GM18861 (cell line): ENCODE results near the gene CCL1.

Source experiments
- ATAC-seq: cut with Tn5 transposase; IDR thresholded peaks from one replicate; pipeline ENCODE4 v1.9.1; 2021; ENCODE audit not compliant: unreplicated experiment

CCL1 gene

GRCh38 chr17:34383216-34383615 lies 20.2 kb upstream of the CCL1 start:
- no peak for ATAC-seq

DNA sequence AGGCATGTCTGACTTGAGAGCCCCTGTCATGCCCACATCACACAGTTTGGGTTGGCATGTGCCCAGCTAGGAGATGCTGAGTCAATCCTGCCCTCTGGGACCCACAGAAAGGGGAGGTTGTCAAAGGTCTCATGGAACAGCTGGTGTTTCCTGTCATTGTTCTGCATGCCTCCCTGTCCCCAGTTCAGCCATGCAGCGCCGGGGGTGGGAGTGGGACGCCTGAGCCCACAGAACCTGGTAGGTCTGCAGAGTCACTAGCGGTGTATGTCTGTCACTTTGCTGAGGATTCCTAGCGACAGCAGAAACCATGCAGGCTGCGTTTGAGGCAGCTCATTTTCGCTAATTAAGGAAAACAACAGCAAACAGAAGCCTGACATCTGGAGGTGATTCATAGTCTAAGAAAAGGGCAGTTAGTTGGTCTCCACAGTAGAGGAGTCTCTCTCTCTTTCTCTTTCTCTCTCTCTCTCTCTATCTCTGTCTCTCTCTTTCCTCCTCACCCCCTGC lies 19.6 kb upstream of the CCL1 start:
- ATAC-seq: no peak

DNA sequence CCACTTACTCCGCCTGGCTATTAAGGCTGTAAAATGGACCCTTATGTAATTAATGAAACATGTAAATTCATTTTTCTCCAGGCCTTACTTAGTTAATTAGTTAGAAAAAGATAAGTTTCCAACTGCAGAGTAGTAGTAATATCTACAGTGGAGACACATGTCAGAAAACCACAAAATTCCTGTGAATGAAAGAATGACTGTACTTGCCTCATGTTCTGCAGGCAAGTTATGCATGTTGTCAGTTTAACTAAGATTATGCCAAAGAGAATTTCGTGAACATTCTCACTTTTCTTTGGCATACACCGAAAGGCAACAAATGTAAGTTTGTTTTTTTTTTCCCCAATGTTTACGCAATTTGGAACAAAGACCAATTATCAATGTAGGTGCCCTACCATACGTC lies 16.8 kb upstream of the CCL1 start:
- ATAC-seq: no peak

- peak; percentile 87 for ATAC-seq
These were observed 15.7 kb upstream of the CCL1 start for GRCh38 chr17:34378664-34379101.

DNA sequence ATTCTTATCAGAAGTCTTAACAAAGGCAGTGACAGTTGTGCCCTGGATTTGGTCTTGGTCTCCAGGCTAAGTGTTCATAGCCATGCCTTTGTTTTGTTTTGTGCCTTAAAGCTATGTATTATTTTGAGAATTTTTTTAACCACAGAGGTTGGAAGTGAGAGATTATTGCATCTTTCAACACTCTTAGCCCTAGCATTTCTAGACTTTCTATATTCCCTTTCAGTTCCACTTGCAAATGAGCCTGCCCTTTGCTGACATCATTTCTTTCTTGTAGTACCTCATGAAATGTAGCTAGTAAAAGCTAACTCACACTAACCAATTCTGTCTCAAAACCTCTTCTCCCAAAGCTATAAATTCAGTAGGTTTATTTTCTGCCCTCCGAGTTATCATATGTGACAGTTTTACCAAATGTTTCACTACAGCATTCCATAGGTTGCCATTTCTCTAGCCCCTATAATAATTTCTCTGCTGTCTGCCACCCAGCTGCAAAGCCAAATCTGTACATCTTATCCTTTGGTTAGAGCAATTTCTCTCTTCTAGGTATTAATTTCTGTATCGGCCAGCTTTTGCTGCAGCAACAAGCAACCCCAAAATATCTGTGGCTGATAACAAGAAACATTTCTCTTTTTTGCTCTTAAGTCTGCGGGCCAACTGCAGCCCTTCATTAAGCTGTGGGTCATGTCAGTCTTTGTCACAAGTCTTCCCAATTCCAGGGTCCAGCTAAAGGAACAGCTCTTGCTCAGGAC lies 14.2 kb upstream of the CCL1 start:
- ATAC-seq: peak; percentile 35

DNA sequence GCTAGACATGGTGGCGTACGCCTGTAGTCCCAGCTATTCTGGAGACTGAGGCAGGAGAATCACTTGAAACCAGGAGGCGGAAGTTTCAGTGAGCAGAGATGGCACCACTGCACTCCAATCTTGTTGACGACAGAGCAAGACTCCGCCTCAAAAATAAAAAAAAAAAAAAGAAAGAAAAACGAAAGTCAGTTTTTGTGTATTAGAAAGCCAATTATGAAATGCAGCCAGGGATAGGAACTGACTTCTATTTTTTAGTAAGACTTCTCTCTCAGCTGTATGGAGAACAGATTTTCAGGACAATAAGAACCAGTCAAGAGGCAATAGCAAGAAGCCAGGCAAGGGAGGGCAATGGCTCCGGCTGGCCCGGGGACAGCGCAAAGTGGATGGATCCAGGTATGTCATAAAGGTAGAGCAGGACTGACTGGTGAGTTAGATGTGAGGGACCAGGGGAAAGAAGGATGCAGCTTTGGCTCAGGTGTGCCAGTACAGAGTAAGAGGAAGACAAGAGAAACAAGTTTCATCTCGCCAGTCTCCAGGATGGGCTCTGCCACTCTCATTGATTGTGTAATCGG lies 12.5 kb upstream of the CCL1 start:
- no peak for ATAC-seq

DNA sequence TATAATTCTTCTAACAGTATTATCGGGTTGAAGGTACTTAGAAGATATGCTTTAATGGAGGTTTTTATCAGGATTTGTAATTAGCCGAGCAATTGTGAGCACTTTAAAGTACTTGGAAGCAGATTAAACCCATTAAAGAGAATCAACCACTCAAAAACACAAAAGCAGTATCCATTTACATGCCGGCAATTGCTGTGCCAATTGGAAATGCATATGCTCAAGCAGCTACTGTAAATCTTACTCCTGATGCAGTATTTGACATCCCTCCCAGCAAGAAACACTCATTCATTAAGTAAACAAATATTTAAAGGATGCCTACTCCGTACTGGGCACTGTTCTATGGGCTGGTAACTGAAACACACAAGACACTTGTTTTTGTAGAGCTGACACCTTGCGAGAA lies 11.4 kb upstream of the CCL1 start:
- no peak for ATAC-seq

GRCh38 chr17:34371405-34372100 lies 8.5 kb upstream of the CCL1 start:
- ATAC-seq: no peak

GRCh38 chr17:34370997-34371395 lies 8.0 kb upstream of the CCL1 start:
- no peak for ATAC-seq

DNA sequence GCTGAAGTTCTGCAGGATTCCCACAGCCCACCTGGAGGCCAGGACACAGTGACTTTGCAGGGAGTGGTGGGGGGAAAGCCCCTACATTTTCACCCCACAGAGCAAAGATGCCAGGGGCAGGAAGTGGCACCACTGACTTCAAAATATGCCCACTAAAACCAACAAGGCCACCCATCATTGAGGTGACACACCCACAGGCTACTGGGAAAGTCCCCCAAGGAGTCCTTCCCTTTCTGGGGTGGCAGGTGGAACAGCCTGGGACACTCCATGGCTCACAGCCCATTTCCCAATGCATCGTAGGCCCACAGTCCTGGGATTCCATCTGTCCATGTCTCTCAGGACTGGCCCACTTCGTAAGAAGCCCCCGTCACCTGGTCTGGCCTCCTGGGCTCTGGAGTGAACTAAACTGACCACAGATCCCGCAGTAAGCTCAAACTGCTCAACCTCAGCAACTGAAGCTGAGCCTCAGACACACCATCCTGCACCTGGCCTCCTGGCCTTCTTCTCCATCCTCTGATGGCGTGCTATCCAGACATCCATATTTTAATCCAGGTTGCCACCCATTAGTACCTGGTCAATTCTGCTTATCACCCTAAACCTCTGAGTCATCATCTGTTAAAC lies 7.5 kb upstream of the CCL1 start:
- no peak for ATAC-seq

DNA sequence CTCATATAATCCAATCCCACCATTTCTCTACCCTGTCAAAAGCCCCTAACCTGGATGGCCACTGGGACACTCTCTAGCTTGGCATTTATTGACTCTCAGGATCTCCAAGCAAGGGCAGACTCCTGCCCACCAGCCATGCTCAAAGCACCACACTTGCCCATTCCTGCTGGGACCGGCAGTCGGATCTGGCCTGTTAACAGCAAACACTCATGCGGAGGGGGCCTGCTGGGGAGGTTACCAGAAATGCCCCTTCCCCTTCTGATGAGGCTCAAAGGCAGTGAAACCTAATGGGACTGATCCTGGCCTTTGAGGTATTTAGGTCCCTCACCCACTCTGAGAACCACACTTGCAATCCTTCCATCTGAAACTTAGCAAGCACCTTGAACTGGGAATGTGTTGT lies 6.5 kb upstream of the CCL1 start:
- ATAC-seq: no peak

GRCh38 chr17:34368946-34369500 lies 6.0 kb upstream of the CCL1 start:
- ATAC-seq: no peak

DNA sequence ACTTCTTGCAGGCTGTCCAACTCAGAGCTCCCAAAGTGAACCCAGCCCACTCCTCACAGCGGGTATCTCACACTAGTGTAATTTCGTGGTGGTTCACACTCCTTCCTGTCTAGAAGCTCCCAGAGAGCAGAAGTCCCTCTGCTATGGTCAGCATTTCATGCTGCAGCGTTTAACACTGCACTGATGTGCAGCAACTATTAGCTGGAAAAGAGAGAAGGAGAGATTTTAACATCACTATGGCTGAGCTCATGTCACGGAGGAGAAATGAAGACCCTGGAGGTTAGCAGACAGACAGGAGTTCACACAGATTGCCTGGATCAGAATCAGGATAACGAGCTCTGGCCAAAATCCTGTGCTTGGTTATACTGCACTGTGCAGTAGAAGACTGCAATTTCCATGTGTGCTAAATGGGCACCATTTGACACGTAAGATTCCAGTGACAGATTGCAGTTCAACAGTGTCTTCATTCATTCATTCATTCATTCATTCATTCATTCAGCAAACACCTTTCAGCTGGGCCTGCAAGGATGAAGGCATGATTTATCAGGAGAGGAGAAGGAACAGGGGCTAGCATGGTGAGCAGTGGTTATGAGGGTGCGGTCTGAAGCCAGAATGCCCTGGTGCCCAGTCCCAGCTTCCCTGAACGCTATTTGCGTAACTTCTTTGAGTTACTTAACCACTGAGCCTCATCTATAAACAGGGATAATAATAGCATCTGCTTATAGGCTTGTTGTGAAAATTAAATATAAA lies 5.3 kb upstream of the CCL1 start:
- ATAC-seq: no peak

- no peak for ATAC-seq
These were observed 4.6 kb upstream of the CCL1 start for GRCh38 chr17:34367486-34368195.

DNA sequence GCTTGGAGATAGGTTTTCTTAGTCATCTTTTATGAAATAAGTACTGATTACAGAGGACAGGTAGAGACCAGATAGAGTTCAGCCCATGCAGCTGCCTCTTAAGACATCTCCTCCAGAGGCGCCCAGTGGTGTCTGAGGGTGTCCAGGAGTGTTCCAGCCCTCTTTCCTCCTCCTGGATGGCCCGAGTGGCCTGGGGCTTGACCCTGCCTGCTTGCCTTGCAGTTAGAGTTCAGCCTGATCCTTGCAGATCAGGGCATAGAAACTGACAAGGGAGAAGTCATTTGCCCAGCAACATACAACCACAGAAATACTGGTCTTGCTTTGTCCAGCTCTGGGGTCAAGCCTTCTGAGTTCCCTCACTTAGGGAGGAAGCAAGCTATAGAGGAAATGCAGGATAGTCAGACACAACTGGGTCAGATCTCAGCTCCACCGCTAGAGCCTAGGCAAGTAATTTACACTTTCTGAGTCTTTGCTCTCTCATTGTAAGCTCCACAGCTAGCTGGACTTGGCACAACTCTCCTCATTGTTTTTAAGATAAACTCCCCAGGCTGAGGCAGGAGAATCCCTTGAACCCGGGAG lies 3.6 kb upstream of the CCL1 start:
- ATAC-seq: no peak

- ATAC-seq: no peak
These were observed 3.0 kb upstream of the CCL1 start for GRCh38 chr17:34366010-34366409.

DNA sequence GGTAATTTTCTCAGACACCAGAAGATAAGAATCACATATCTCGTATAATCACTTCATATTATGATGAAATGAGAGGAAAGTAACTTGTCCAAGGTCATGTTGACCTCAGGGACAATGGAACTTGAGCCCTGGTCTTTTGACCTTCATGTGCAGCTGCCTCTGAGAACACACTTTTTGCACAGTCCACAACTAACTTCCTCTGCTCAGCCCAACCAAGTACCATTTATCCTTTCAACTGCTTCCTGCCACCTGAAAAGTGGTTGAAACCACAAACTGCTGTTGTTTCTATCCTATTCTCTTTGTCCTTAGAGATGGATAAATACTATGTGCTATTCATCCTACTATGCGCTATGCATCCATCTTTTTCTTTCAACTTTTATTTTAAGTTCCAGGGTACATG lies 2.3 kb upstream of the CCL1 start:
- ATAC-seq: no peak

GRCh38 chr17:34364751-34365150 lies 1.7 kb upstream of the CCL1 start:
- ATAC-seq: no peak

DNA sequence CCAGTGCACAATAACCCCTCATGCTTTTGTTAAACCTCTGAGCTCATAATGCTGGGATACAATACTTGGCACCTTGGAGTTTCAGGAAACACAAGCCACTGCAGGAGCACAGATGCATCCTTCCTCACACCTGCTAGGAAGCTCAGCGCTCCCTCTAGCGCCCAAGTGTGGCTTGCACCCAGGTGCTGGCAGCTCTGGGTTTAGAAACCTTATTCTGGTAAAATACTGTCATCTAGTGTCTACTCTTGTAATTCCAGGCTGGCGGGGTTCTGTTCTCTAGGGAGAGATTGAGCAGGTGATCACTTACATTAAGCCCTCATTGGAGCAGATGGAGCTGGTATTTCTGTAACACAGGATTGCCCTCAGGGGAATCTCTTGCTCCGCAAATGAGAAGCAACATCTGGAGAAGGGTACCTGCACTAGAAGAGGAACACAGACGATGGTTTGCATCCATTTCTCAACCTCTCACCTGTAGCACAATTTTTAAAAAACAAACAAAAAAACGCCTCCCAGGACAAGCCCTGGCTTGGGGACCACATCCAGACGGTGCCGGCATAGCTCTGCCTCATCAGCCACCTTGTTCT lies 1.5 kb downstream of the CCL1 start:
- peak; percentile 82 for ATAC-seq
